Lower leg skin (tissue), 4 donors: ENCODE results near the gene FKBP11. TPM values are rescaled to one million over a fixed set of nuclear protein-coding genes. Genes with fewer than 3 reads are reported as not detected.
A peak's percentile ranks its signal among the peaks of the same experiment; 100 is the strongest.
"Not testable (repeated sequence)": the region's sequence is repeated elsewhere in the genome, so short reads cannot be mapped to it uniquely, and the experiment has no call there.

Experiments
- DNase-seq, 2 donors: peaks; one replicate each; pipeline ENCODE4 v3.0.0-alpha.2; 2019; ENCODE audit warnings: low spot score in 2 of 2
- H3K4me3 ChIP-seq: fragments of 200-600 bp; sonication (generic); 2 replicates; pipeline ENCODE4 v1.5.1; 2017; ENCODE audit warnings: mild to moderate bottlenecking, low read depth; ENCODE audit not compliant: poor library complexity, severe bottlenecking
- CTCF ChIP-seq, 3 donors: fragments of 450-650 bp; IDR thresholded peaks; one replicate each; pipeline ENCODE4 v1.5.1; 2016; ENCODE audit warnings: antibody characterized with exemption in 3 of 3, mild to moderate bottlenecking in 3 of 3, moderate library complexity in 2 of 3
- POLR2A ChIP-seq, 2 donors: fragments of 450-650 bp; IDR thresholded peaks; one replicate each; pipeline ENCODE4 v1.6.1; 2016 to 2017; ENCODE audit warnings: antibody characterized with exemption in 2 of 2, mild to moderate bottlenecking in 1 of 2, moderate library complexity in 1 of 2
- WGBS, 2 donors: methylation state at CpG; one replicate each; pipeline ENCODE4 v1.1.5; 2018; 5-methylcytosine and 5-hydroxymethylcytosine counted together
- intact Hi-C: fragments of 100-400 bp; cut with DNase I; formaldehyde crosslinking; loops from one replicate; pipeline ENCODE4 v1.15.0; 2023; ENCODE audit warnings: low total_unique reads
- total RNA-seq, 4 donors: library from RNA; depleted of rRNA; stranded (reverse); fragments of >200 nt; gene quantifications; one replicate each; pipeline ENCODE4 v1.1.0, GENCODE V29; 2016

The FKBP11 gene
- total RNA-seq, 4 donors from 2014 or later: 4.3 to 8.7 (median 7.9) TPM

GRCh38 chr12:48910196-48910595 lies 15.1 kb downstream of the FKBP11 start:
- intact Hi-C loops: no loop called here
- no peak overlapping the region for H3K4me3 ChIP-seq
- DNase-seq: no peak
- TF ChIP-seq POLR2A (IDR thresholded peaks at IDR 0.05) (no peak), CTCF (IDR thresholded peaks at IDR 0.05) (no peak)

- 86 to 89% methylated on average over 11 of the region's 11 CpGs for WGBS, 2 donors
Observed at GRCh38 chr12:48909698-48910097, 15.6 kb downstream of the FKBP11 start.

GRCh38 chr12:48907245-48907644 lies 18.0 kb downstream of the FKBP11 start:
- 54 to 58% methylated on average over 3 of the region's 3 CpGs for WGBS, 2 donors
- no peak overlapping the region for H3K4me3 ChIP-seq
- no peak for DNase-seq
- TF ChIP-seq CTCF (IDR thresholded peaks at IDR 0.05): no peak
- no peak for TF ChIP-seq POLR2A (IDR thresholded peaks at IDR 0.05)
- intact Hi-C loops: no loop called here

More at GRCh38 chr12:48909698-48910097, 15.6 kb downstream of the FKBP11 start:
- H3K4me3 ChIP-seq, DNase-seq, intact Hi-C loops: not testable (repeated sequence)

GRCh38 chr12:48903982-48904411 lies 21.3 kb downstream of the FKBP11 start:
- DNase-seq: peak; percentile 58 to 91
- TF ChIP-seq CTCF (IDR thresholded peaks at IDR 0.05) (no peak), POLR2A (IDR thresholded peaks at IDR 0.05) (no peak)

GRCh38 chr12:48903363-48903981 lies 21.8 kb downstream of the FKBP11 start:
- TF ChIP-seq CTCF (IDR thresholded peaks at IDR 0.05): no peak
- no peak for TF ChIP-seq POLR2A (IDR thresholded peaks at IDR 0.05)
- H3K4me3 ChIP-seq: no peak overlapping the region
- 71 to 74% methylated on average over 20 of the region's 20 CpGs for WGBS, 2 donors
- intact Hi-C loops: no loop called here
- no peak for DNase-seq

More at GRCh38 chr12:48903982-48904411, 21.3 kb downstream of the FKBP11 start:
- no peak overlapping the region for H3K4me3 ChIP-seq
- intact Hi-C loops: no loop called here
- WGBS, 2 donors: 2 to 4% methylated on average over 19 of the region's 19 CpGs

GRCh38 chr12:48901278-48901677 lies 24.0 kb downstream of the FKBP11 start:
- H3K4me3 ChIP-seq: no peak overlapping the region
- intact Hi-C loops: no loop called here
- TF ChIP-seq CTCF (IDR thresholded peaks at IDR 0.05) (no peak), POLR2A (IDR thresholded peaks at IDR 0.05) (no peak)
- DNase-seq: no peak
- 86 to 87% methylated on average over 2 of the region's 2 CpGs for WGBS, 2 donors
